ENCODE results near the gene SCTR. TPM values are rescaled to one million over a fixed set of nuclear protein-coding genes. Genes with fewer than 3 reads are reported as not detected.

Gene SCTR
- total and polyA plus RNA-seq, 2 of the 13 experiments (the other 11 are each of a cell fraction or from before 2014, with no cell fraction given): not detected

DNA sequence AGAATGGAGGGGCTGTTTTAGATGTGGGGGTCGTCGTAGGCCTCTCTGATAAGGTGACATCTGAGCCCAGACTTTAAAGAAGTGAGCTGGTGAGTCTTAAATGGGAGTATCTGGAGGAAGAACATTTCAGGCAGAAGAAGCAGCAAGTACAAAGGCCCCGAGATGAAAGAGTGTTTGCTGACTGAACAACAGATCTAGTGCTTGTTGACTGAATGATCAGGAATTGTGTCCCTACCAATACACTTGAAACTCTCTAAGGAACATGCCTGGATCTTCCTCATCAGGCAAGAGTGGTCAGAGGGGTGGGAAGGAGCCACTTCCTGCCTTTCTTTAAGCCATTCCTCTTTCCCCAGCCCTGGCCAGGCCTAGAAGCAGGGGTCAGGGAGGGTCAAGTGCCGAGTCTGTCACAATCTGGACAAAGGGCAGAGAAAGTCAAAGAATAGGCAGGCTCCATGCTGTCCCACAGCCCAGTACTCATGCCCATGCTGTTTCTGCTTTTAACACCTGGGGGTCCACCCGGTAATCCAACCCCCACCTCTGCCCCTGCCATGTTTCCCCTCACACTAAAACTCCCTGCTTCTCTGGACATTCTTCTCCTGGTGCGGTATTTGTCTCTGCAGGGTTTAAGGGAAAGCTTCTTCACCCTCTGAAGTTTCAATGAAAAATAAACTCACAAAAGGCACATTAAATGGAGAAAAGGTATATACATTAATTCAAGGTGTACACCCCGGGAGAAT is 95.6 kb downstream of the SCTR start (continued):
- TF ChIP-seq, protein P1, sequence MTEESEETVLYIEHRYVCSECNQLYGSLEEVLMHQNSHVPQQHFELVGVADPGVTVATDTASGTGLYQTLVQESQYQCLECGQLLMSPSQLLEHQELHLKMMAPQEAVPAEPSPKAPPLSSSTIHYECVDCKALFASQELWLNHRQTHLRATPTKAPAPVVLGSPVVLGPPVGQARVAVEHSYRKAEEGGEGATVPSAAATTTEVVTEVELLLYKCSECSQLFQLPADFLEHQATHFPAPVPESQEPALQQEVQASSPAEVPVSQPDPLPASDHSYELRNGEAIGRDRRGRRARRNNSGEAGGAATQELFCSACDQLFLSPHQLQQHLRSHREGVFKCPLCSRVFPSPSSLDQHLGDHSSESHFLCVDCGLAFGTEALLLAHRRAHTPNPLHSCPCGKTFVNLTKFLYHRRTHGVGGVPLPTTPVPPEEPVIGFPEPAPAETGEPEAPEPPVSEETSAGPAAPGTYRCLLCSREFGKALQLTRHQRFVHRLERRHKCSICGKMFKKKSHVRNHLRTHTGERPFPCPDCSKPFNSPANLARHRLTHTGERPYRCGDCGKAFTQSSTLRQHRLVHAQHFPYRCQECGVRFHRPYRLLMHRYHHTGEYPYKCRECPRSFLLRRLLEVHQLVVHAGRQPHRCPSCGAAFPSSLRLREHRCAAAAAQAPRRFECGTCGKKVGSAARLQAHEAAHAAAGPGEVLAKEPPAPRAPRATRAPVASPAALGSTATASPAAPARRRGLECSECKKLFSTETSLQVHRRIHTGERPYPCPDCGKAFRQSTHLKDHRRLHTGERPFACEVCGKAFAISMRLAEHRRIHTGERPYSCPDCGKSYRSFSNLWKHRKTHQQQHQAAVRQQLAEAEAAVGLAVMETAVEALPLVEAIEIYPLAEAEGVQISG (CRISPR knock-in tag; IDR thresholded peaks at IDR 0.05): 0 out of 2 replicates have a peak, but pooled peaks have one; percentile 27
- TF ChIP-seq BCL6 (CRISPR knock-in tag; IDR thresholded peaks at IDR 0.05): peak; percentile 75; the same call in 1 of the 2 replicates
- TF ChIP-seq TAF1 (CRISPR knock-in tag; IDR thresholded peaks at IDR 0.05): no peak
- peak; percentile 48; the same call in 1 of the 2 replicates for TF ChIP-seq PITX1 (CRISPR knock-in tag; IDR thresholded peaks at IDR 0.05)
- TF ChIP-seq ZNF678 (CRISPR knock-in tag; IDR thresholded peaks at IDR 0.05): 0 out of 2 replicates have a peak, but pooled peaks have one; percentile 44
- TF ChIP-seq TARDBP (CRISPR knock-in tag; IDR thresholded peaks at IDR 0.05): 0 out of 2 replicates have a peak, but pooled peaks have one; percentile 42
- no peak for TF ChIP-seq FOXP1 (IDR thresholded peaks at IDR 0.05)
- TF ChIP-seq FOXP1 (CRISPR knock-in tag; IDR thresholded peaks at IDR 0.05): 0 out of 2 replicates have a peak, but pooled peaks have one; percentile 25
- peak; percentile 44; the same call in 1 of the 2 replicates for TF ChIP-seq PPARG (CRISPR knock-in tag; conservative IDR thresholded peaks at IDR 0.05)
- TF ChIP-seq ZKSCAN8 (CRISPR knock-in tag; IDR thresholded peaks at IDR 0.05; ENCODE audit: borderline replicate concordance): 0 out of 2 replicates have a peak, but pooled peaks have one; percentile 50
- peak; percentile 94 for TF ChIP-seq RXRA (CRISPR knock-in tag; IDR thresholded peaks at IDR 0.05)
- TF ChIP-seq CEBPB (IDR thresholded peaks at IDR 0.05; ENCODE audit: borderline replicate concordance, low read depth, low read length): peak; percentile 68; the same call in 1 of the 2 replicates
- no peak for TF ChIP-seq SOX6 (IDR thresholded peaks at IDR 0.05)
- peak; percentile 76 for TF ChIP-seq SOX6 (CRISPR knock-in tag; IDR thresholded peaks at IDR 0.05)
- 0 out of 2 replicates have a peak, but pooled peaks have one; percentile 27 for TF ChIP-seq UBTF (CRISPR knock-in tag; IDR thresholded peaks at IDR 0.05)
- peak; percentile 59 for TF ChIP-seq GATAD2A (CRISPR knock-in tag; IDR thresholded peaks at IDR 0.05)
- TF ChIP-seq ZSCAN25 (CRISPR knock-in tag; IDR thresholded peaks at IDR 0.05): no peak
- 0 out of 2 replicates have a peak, but pooled peaks have one; percentile 38 for TF ChIP-seq PHF21A (CRISPR knock-in tag; IDR thresholded peaks at IDR 0.05)
- TF ChIP-seq MTA1 (CRISPR knock-in tag; IDR thresholded peaks at IDR 0.05; ENCODE audit: borderline replicate concordance): peak; percentile 25; the same call in 1 of the 2 replicates
- peak; percentile 19; the same call in 1 of the 2 replicates for TF ChIP-seq HOXA3 (CRISPR knock-in tag; IDR thresholded peaks at IDR 0.05)
- TF ChIP-seq SALL1 (CRISPR knock-in tag; IDR thresholded peaks at IDR 0.05): peak; percentile 9; the same call in 1 of the 2 replicates
- no peak; the same call in 1 of the 2 replicates for TF ChIP-seq FOXA3 (CRISPR knock-in tag; IDR thresholded peaks at IDR 0.05)
- peak; percentile 99 for TF ChIP-seq ZNF3 (CRISPR knock-in tag; IDR thresholded peaks at IDR 0.05)
- TF ChIP-seq ELF3 (CRISPR knock-in tag; IDR thresholded peaks at IDR 0.05): peak; percentile 54
- TF ChIP-seq HNF1B (CRISPR knock-in tag; IDR thresholded peaks at IDR 0.05): peak; percentile 51; the same call in 1 of the 2 replicates
- 0 out of 2 replicates have a peak, but pooled peaks have one; percentile 44 for TF ChIP-seq ISL2 (CRISPR knock-in tag; IDR thresholded peaks at IDR 0.05)
